ENCODE measurements around the gene SLC12A3.
"Not testable (repeated sequence)": the region's sequence is repeated elsewhere in the genome, so short reads cannot be mapped to it uniquely, and the experiment has no call there.

Gene SLC12A3

GRCh38 chr16:56848955-56849689 lies 15.9 kb upstream of the SLC12A3 start:
- peak; percentile 26 for DNase-seq

GRCh38 chr16:56849690-56850680 lies 15.0 kb upstream of the SLC12A3 start:
- no peak for DNase-seq

- no peak for DNase-seq
Observed at GRCh38 chr16:56851671-56852400, 13.2 kb upstream of the SLC12A3 start.

GRCh38 chr16:56852401-56852730 lies 12.6 kb upstream of the SLC12A3 start:
- DNase-seq = no peak

- DNase-seq = no peak
Observed at GRCh38 chr16:56852968-56853367, 12.0 kb upstream of the SLC12A3 start.

- no peak for DNase-seq
Observed at GRCh38 chr16:56855201-56855600, 9.8 kb upstream of the SLC12A3 start.

GRCh38 chr16:56855946-56856345 lies 9.1 kb upstream of the SLC12A3 start:
- no peak for DNase-seq

GRCh38 chr16:56856876-56857447 lies 8.0 kb upstream of the SLC12A3 start:
- no peak for DNase-seq

GRCh38 chr16:56858374-56858773 lies 6.6 kb upstream of the SLC12A3 start:
- DNase-seq = no peak

- DNase-seq = no peak
Observed at GRCh38 chr16:56859636-56860035, 5.4 kb upstream of the SLC12A3 start.

GRCh38 chr16:56860226-56861020 lies 4.6 kb upstream of the SLC12A3 start:
- DNase-seq = no peak

GRCh38 chr16:56861092-56861610 lies 3.9 kb upstream of the SLC12A3 start:
- no peak for DNase-seq

- DNase-seq = no peak
Observed at GRCh38 chr16:56861756-56862155, 3.3 kb upstream of the SLC12A3 start.

- no peak for DNase-seq
Observed at GRCh38 chr16:56862776-56863175, 2.2 kb upstream of the SLC12A3 start.

GRCh38 chr16:56865394-56866062 lies 521 bp downstream of the SLC12A3 start:
- no peak for DNase-seq

- peak; percentile 21 for DNase-seq
Observed at GRCh38 chr16:56866955-56867830, 2.2 kb downstream of the SLC12A3 start.

- DNase-seq = no peak
Observed at GRCh38 chr16:56868175-56868574, 3.2 kb downstream of the SLC12A3 start.

GRCh38 chr16:56868766-56869165 lies 3.8 kb downstream of the SLC12A3 start:
- not testable (repeated sequence) for DNase-seq

- DNase-seq = no peak
Observed at GRCh38 chr16:56869513-56870275, 4.7 kb downstream of the SLC12A3 start.

All from NCI-H1694 treated with DMSO at 0.1 percent for 48 hours (cell line).